ENCODE measurements around the gene COPE. TPM values are rescaled to one million over a fixed set of nuclear protein-coding genes. Genes with fewer than 3 reads are reported as not detected.

COPE gene
- total and polyA plus RNA-seq, 7 donors = 130 to 346 (median 198) TPM

- intact Hi-C loops (cut with DNase I) = no loop called here
- Histone ChIP-seq H3K4me1 (no peaks in the 10 kb centered on the region), H3K27ac (no peak overlapping the region), H3K27me3 (no peaks in the 10 kb centered on the region), H3K4me3 (no peak overlapping the region), H3K9me3 (no peaks in the 10 kb centered on the region), H3K36me3 (no peaks in the 10 kb centered on the region)
- TF ChIP-seq, protein P1, sequence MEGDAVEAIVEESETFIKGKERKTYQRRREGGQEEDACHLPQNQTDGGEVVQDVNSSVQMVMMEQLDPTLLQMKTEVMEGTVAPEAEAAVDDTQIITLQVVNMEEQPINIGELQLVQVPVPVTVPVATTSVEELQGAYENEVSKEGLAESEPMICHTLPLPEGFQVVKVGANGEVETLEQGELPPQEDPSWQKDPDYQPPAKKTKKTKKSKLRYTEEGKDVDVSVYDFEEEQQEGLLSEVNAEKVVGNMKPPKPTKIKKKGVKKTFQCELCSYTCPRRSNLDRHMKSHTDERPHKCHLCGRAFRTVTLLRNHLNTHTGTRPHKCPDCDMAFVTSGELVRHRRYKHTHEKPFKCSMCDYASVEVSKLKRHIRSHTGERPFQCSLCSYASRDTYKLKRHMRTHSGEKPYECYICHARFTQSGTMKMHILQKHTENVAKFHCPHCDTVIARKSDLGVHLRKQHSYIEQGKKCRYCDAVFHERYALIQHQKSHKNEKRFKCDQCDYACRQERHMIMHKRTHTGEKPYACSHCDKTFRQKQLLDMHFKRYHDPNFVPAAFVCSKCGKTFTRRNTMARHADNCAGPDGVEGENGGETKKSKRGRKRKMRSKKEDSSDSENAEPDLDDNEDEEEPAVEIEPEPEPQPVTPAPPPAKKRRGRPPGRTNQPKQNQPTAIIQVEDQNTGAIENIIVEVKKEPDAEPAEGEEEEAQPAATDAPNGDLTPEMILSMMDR (IDR thresholded peaks at IDR 0.05) = no peak
- TF ChIP-seq EP300 (IDR thresholded peaks at IDR 0.05) = no peak
- TF ChIP-seq POLR2AphosphoS5 (IDR thresholded peaks at IDR 0.05) = no peak
- TF ChIP-seq POLR2A (IDR thresholded peaks at IDR 0.05) = no peak
- WGBS, 2 donors = 35 to 67% methylated on average over 14 of the region's 14 CpGs
- no peak for DNase-seq
Observed at GRCh38 chr19:18946918-18947317, 27.7 kb upstream of the COPE start.

- DNase-seq = no peak
- Histone ChIP-seq H3K36me3 (no peaks in the 10 kb centered on the region), H3K27me3 (no peaks in the 10 kb centered on the region), H3K4me1 (peaks cover 0 to 4% (median 2%) of the 10 kb centered on the region in 4 donors), H3K4me3 (no peak overlapping the region), H3K27ac (no peak overlapping the region), H3K9me3 (no peaks in the 10 kb centered on the region)
- intact Hi-C loops (cut with DNase I) = no loop called here
- TF ChIP-seq POLR2A (IDR thresholded peaks at IDR 0.05) (no peak), EP300 (IDR thresholded peaks at IDR 0.05) (no peak), POLR2AphosphoS5 (IDR thresholded peaks at IDR 0.05) (no peak)
- TF ChIP-seq, protein P1 (IDR thresholded peaks at IDR 0.05) = no peak
Observed at GRCh38 chr19:18946335-18946734, 27.1 kb upstream of the COPE start.

DNA sequence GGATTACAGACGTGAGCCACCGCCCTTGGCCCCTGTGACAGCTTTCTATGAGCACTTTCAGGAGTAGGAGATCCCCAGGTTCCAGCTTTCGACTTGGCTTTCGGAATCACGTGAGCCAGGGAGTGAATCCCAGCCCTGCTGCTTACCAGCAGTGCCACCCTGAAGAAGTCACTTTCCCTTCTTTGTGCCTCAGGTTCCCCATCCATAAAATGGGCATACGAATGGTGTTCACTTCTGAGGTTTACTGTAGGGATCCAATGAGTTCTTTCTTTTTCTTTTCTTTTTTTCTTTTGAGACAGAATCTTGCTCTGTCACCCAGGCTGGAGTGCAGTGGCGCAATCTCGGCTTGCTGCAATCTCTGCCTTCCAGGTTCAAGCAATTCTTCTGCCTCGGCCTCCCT is 26.1 kb upstream of the COPE start:
- Histone ChIP-seq H3K27ac (no peak overlapping the region), H3K4me1 (peaks cover 0 to 7% (median 2%) of the 10 kb centered on the region in 4 donors), H3K4me3 (no peak overlapping the region), H3K36me3 (no peaks in the 10 kb centered on the region), H3K9me3 (no peaks in the 10 kb centered on the region), H3K27me3 (no peaks in the 10 kb centered on the region)
- DNase-seq = no peak
- WGBS, 2 donors = 87 to 90% methylated on average over 9 of the region's 9 CpGs
- intact Hi-C loops (cut with DNase I) = no loop called here
- TF ChIP-seq POLR2AphosphoS5 (IDR thresholded peaks at IDR 0.05) (no peak), POLR2A (IDR thresholded peaks at IDR 0.05) (no peak)

DNA sequence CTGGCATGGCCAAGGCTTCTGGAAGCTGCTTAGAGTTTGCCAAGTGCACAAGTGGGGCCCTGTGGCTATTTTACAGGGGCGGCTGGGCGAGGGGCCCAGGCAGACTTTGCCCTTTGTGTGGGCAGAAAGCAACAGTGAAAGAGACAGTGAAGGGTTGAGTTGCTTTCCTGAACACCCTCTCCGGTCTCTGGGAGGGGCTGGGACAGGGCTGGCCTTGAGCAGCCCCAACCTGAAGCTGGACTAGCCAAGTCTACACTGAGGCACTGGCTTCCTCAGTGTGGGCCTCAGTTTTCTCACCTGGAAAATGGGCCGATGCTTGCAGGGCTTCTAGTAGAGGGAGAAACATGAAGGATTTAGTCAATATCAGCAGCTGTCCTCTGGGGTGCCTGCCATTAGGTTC is 24.3 kb upstream of the COPE start:
- peaks cover 0 to 21% (median 11%) of the 10 kb centered on the region in 4 donors for H3K4me1 ChIP-seq
- 44 to 70% methylated on average over 4 of the region's 4 CpGs for WGBS, 2 donors
- TF ChIP-seq POLR2AphosphoS5 (IDR thresholded peaks at IDR 0.05) = no peak
- TF ChIP-seq, protein P1 (IDR thresholded peaks at IDR 0.05) = no peak
- TF ChIP-seq EP300 (IDR thresholded peaks at IDR 0.05) = no peak
- TF ChIP-seq POLR2A (IDR thresholded peaks at IDR 0.05) = no peak
- intact Hi-C loops (cut with DNase I) = no loop called here
- no peaks in the 10 kb centered on the region for H3K27me3 ChIP-seq
- no peak overlapping the region for H3K27ac ChIP-seq
- H3K9me3 ChIP-seq = no peaks in the 10 kb centered on the region
- no peak overlapping the region for H3K4me3 ChIP-seq
- H3K36me3 ChIP-seq = peaks cover 0 to under 1% (median 0%) of the 10 kb centered on the region in 4 donors
- no peak for DNase-seq

- intact Hi-C loops (cut with DNase I) = no loop called here
- H3K36me3 ChIP-seq = peaks cover 0 to 9% (median 0%) of the 10 kb centered on the region in 4 donors
- peaks cover 0 to 21% (median 11%) of the 10 kb centered on the region in 4 donors for H3K4me1 ChIP-seq
- H3K4me3 ChIP-seq = no peak overlapping the region
- no peaks in the 10 kb centered on the region for H3K27me3 ChIP-seq
- WGBS, 2 donors = 75 to 83% methylated on average over 6 of the region's 6 CpGs
- DNase-seq = no peak
- no peaks in the 10 kb centered on the region for H3K9me3 ChIP-seq
- no peak overlapping the region for H3K27ac ChIP-seq
- TF ChIP-seq EP300 (IDR thresholded peaks at IDR 0.05) (no peak), POLR2A (IDR thresholded peaks at IDR 0.05) (no peak), POLR2AphosphoS5 (IDR thresholded peaks at IDR 0.05) (no peak)
- TF ChIP-seq, protein P1 (IDR thresholded peaks at IDR 0.05) = no peak
Observed at GRCh38 chr19:18942692-18943091, 23.5 kb upstream of the COPE start.
